Femur (tissue), 1 donor: ENCODE measurements around the gene ATP11B.

Source experiments
- DNase-seq: peaks from one replicate; pipeline ENCODE4 v3.0.0-alpha.2; 2017

Gene ATP11B

DNA sequence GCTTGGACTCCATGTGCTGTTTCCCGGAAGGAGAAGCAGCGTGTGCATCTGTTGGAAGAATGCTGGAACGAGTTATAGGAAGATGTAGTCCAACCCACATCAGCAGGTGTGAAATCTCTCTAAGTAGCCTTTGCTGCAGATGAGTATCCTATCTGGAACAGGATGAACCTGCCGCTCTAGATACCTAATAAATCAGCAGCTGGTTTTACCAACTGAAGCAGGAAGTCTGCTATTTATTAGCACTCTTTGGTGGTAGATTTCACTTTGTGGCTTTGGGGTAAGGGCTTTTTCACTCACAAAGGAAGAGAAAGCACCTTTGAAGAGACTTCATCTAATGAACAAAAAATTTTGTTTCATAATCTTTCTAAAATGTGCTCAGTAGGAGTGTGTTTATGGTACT lies 120.6 kb downstream of the ATP11B start:
- no peak for DNase-seq

DNA sequence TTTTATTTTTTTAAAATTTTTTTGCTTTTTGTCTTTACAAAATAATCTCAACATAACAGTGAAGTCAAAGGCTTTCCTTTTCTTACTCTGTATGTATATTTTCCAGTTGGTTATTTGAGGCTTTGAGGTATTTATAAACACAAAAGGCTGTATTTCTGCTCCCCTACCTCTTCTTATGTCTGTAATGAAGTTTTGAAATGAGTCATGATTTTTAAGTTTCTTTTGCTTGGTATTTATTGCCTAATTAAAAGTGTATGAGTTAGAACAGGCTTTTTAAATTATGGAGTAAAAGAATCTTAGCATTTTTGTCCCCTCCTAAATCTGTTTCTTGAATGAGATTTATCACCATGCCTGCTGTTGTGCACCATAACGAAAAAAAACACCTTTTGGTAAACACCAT lies 121.0 kb downstream of the ATP11B start:
- no peak for DNase-seq

- DNase-seq: no peak
Observed at GRCh38 chr3:182917134-182917533, 123.8 kb downstream of the ATP11B start.

DNA sequence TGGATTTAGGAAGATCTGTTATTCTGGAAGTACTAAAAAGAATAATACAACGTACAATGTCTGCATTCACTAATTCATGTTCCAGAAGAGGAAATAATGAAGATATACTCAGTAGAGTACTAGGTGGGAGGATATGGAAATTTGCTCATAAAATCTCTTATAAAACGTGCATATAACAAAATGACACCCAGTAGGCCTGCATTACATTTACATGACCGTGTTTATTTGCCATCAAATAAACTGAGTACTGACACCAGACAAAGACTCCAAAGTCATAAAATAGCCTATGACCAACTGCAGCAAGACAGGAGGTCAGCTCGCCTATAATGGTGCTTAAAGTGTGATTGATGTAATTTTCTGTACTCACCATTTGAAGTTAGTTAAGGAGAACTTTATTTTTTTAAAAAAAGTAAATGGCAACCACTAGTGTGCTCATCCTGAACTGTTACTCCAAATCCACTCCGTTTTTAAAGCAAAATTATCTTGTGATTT lies 126.6 kb downstream of the ATP11B start:
- DNase-seq: no peak

GRCh38 chr3:182920515-182921084 lies 127.3 kb downstream of the ATP11B start:
- DNase-seq: peak; percentile 25

DNA sequence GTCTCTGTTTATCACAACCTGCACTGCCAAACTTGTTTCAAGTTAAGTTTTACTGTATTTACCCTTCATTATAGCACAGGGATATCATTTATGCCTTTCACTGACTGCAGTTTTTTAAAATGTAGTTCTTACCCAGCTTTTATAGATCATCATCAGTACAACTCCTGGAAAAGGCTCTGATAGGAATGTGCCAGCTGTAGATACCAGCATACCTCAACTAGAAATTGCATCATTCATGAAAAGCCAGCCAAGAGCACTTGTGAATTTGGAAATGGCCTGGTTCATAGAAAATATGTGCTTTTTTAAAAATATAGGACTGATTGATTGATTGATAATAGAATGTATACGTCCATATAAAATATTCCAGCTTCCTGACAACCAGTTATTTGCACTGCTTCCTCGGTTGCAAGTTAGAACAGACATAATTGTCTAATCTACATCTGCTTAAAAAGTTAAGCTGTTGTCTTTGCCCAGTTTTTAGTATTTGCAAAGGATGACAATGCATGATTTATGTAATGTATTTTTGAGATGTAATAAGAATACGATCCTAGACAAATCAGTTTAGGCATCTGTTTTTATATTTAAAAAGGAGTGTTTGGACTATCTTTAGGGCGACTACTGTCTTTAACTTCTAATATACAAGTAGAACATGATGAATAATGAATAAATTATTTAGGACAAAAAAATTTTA lies 128.5 kb downstream of the ATP11B start:
- DNase-seq: no peak

GRCh38 chr3:182925330-182925943 lies 132.1 kb downstream of the ATP11B start:
- no peak for DNase-seq

- no peak for DNase-seq
Observed at GRCh38 chr3:182925944-182926337, 132.6 kb downstream of the ATP11B start.

DNA sequence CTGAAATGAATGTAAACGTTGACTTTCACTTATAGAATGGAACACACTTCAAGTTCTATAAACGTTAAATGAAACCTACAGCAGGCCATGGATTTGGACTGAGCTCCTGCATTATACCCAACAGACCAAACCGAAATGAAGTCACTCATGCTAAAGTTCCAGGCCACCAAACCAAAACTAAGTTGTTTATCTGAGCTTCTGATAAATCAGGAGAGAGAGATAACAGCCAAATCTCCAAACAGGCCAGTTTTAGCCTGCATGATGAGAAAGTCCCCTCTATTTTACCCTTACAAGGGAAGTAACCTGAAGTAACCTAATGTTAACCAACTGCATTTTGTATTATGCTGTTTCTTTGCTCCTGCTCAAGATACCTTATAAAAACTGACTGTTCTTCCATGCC lies 142.5 kb downstream of the ATP11B start:
- no peak for DNase-seq

DNA sequence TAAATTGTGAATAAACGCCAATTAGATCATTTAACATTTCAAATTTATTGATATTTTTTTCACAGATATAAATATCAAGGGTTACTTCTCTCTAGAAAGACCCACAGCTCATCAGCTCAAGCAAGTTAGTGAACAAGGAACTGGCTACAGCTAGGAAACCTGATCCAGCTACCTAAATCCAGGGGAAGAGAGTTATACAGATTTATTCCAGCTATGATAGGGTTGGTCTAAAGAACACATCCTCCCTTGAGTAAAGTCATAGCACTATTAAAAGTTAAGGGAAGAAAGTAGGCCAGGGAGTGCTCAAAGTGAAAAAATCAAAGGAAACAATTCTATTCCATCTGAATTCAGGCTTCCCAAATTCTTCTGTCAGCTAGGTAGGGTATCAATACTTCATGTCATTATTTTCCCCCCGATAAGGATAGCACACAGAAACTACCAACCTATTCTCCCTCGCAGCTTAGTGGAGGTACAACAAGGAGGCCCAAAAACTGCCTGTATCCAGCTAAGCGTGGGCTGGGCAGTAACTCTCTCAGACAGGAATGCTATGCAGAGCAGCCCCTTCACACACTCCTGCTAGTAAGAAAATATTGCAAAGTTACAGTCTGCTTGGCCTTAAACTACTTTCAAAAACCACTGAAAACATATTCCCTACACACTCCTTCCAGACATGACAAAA lies 143.1 kb downstream of the ATP11B start:
- DNase-seq: no peak

- DNase-seq: no peak
Observed at GRCh38 chr3:182936918-182937285, 143.6 kb downstream of the ATP11B start.

DNA sequence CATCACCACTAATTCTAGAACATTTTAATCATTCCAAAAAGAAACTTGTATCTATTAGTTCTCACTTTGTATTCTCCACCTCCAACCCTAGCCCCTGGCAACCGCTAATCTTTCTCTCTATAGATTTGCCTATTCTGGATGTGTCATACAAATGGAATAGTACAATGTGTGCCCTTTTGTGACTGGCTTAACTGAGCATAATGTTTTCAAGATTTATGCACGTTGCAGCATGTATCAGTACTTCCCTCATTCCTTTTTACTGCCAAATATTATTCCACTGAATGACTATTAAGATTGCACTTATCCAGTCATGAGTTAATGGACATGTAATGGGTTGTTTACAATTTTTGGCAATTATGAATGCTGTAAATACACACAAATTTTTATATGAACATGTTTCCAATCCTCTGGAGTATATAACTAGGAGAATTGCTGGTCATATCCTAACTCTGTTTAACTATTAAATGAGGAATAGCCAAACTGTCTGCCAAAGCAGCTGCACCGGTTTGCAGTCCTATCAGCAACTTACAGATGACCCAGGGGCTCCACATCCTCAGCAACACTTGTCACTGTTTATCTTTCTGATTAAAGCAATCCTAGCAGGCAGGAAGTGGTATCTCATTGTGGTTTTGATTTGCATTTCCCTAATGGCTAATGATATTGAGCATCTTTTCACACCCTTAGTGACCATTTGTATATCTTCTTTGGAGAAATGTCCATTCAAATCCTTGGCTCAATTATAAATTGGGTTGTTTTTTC lies 144.2 kb downstream of the ATP11B start:
- no peak for DNase-seq

GRCh38 chr3:182940266-182940808 lies 147.0 kb downstream of the ATP11B start:
- no peak for DNase-seq

DNA sequence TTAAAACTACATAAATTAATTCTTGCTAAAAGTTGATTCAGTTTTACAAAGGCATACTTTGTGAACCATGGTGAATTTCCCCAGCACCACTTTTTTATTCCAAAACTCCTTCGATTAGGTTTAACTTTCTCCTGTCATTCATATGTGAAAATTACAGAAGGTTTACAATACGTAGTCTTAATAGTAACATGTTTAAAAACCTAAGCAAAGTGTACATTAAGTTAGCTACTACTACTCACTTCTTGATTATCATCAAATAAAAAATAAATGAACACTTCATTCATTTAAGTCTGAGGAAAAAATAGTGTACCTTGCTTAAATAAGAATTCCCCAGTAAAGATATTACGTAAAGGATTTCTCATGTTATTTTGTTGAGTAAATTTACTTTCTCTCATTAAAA lies 148.4 kb downstream of the ATP11B start:
- DNase-seq: no peak

GRCh38 chr3:182947888-182948287 lies 154.6 kb downstream of the ATP11B start:
- no peak for DNase-seq

DNA sequence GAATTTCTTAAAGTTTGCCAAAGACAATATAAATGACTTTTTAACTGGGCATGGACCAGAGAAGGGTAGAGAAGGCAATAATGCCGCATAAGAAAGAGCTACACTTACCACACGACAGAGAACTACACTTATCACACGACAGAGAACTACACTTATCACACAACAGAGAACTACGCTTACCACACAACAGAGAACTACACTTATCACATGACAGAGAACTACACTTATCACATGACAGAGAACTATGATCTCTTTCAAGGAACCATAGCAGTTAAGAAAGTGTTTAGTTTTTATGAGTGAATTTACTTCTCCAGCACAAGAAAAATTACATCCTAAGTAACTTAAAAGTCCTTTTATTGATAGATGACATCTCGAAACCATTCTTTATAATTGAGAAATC lies 155.0 kb downstream of the ATP11B start:
- DNase-seq: no peak

- DNase-seq: no peak
Observed at GRCh38 chr3:182949688-182950087, 156.4 kb downstream of the ATP11B start.

- no peak for DNase-seq
Observed at GRCh38 chr3:182954553-182955235, 161.4 kb downstream of the ATP11B start.

GRCh38 chr3:182957226-182957625 lies 163.9 kb downstream of the ATP11B start:
- no peak for DNase-seq

DNA sequence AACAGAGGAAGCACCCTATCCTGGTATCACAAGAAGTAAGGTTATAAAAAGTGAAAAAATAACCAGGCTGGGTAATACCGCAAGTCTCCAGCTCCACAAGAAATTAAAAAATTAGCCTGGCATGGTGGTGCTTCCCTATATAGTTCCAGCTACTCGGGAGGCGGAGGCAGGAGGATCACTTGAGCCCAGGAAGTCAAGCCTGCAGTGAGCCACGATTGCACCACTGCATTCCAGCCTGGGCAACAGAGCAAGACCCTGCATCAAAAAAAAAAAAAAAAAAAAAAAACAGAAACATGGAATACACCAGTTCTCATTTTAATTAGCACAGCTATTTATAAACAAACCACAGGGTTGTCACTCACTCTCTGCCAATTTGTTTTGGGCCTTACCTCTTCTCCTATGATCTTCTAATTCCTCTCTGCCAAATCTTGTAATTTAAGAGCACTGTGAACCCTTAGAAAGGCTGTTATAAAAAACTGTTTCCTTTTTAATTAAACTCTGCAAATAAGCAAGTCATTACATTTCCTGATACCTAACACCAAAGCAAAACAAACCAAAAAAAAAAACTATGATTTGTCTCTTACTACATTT lies 164.5 kb downstream of the ATP11B start:
- no peak for DNase-seq

GRCh38 chr3:182959474-182960350 lies 166.4 kb downstream of the ATP11B start:
- no peak for DNase-seq
